GM12878 (cell line): Measurements from ENCODE around the gene POLA1. TPM values are rescaled to one million over a fixed set of nuclear protein-coding genes. Genes with fewer than 3 reads are reported as not detected.

Experiments
- ATAC-seq: fragments of 200-7000 bp; cut with Tn5 transposase; 3 replicates; pipeline ENCODE4 v1.9.1; 2020; ENCODE audit warnings: mild to moderate bottlenecking, moderate library complexity
- BruUV-seq: library from RNA; stranded (reverse); fragments of 400-500 nt; replicated peaks from 2 replicates; lab custom pipeline; 2021; lab: Mats Ljungman, UMichigan
- CTCF ChIA-PET: fragments of 300-600 bp; sonication (Branson Sonifier 250); formaldehyde crosslinking; extraction: SDS; loops from one replicate; lab custom pipeline; 2021; ENCODE audit warnings: inconsistent platforms; lab: Yijun Ruan, JAX
- POLR2A ChIA-PET: fragments of 350-600 bp; formaldehyde crosslinking; extraction: SDS; loops from one replicate; lab custom pipeline; 2021; ENCODE audit warnings: inconsistent platforms; lab: Charles Lee
- RAD21 ChIA-PET: fragments of 300-600 bp; sonication (Branson Sonifier 250); formaldehyde crosslinking; loops from one replicate; lab custom pipeline; 2023; ENCODE audit warnings: antibody characterized with exemption; ENCODE audit not compliant: unreplicated experiment; lab: Charles Lee
- SMC1A ChIA-PET: fragments of 300-600 bp; sonication (Branson Sonifier 250); formaldehyde crosslinking; loops from one replicate; lab custom pipeline; 2023; ENCODE audit not compliant: unreplicated experiment, uncharacterized antibody; lab: Charles Lee
- DNase-seq: peaks from one replicate; pipeline ENCODE4 v3.0.0-alpha.2; 2011; ENCODE audit warnings: low read depth, low spot score
- FAIRE-seq: peaks from 3 replicates; lab custom pipeline; 2011; peaks lifted over from hg19 to GRCh38; lab: Jason Lieb, UNC
- H2AFZ ChIP-seq: 2 replicates; pipeline ENCODE4 v1.6.0; 2011; ENCODE audit warnings: low read depth, low read length, control low read depth; ENCODE audit not compliant: control insufficient read depth
- H3K27ac ChIP-seq: 2 replicates; pipeline ENCODE4 v1.5.1; 2011; ENCODE audit warnings: control low read depth; ENCODE audit not compliant: control insufficient read depth, insufficient read depth
- H3K27me3 ChIP-seq, 2 experiments: replicated peaks in 1 of 2; 2 replicates each; pipeline versions ENCODE4 v1.6.0 to v1.6.1; 2011; ENCODE audit warnings: low read length in 1 of 2; ENCODE audit not compliant: control insufficient read depth in 2 of 2, insufficient read depth in 2 of 2
- H3K36me3 ChIP-seq, 2 experiments: 2 replicates each; pipeline ENCODE4 v1.5.1; 2011; ENCODE audit warnings: low read length in 1 of 2; ENCODE audit not compliant: control insufficient read depth in 2 of 2, insufficient read depth in 2 of 2
- H3K4me1 ChIP-seq: 2 replicates; pipeline ENCODE4 v1.6.1; 2011; ENCODE audit warnings: mild to moderate bottlenecking, low read length, moderate library complexity, mixed read lengths; ENCODE audit not compliant: control insufficient read depth, insufficient read depth
- H3K4me2 ChIP-seq: 2 replicates; pipeline ENCODE4 v1.6.0; 2011; ENCODE audit warnings: control low read depth; ENCODE audit not compliant: control insufficient read depth, insufficient read depth
- H3K4me3 ChIP-seq: fragments of 200-600 bp; sonication (generic); 2 replicates; pipeline ENCODE4 v1.5.1; 2016
- H3K79me2 ChIP-seq: 2 replicates; pipeline ENCODE4 v1.6.0; 2011; ENCODE audit warnings: low read length; ENCODE audit not compliant: control insufficient read depth, insufficient read depth
- H3K9ac ChIP-seq: 2 replicates; pipeline ENCODE4 v1.8.0; 2011; ENCODE audit warnings: low read length, control low read depth, mixed read lengths; ENCODE audit not compliant: control insufficient read depth, insufficient read depth
- H3K9me3 ChIP-seq: replicated peaks from 3 replicates; pipeline ENCODE4 v1.5.1; 2011; ENCODE audit warnings: mild to moderate bottlenecking, low read length; ENCODE audit not compliant: control insufficient read depth, insufficient read depth
- H4K20me1 ChIP-seq: 2 replicates; pipeline ENCODE4 v1.6.0; 2011; ENCODE audit not compliant: control insufficient read depth, insufficient read depth
- BCL11A ChIP-seq: IDR thresholded peaks from 2 replicates; pipeline ENCODE4 v1.6.1; 2011; ENCODE audit warnings: low read depth, low read length
- CREB1 ChIP-seq: IDR thresholded peaks from 2 replicates; pipeline ENCODE4 v1.6.1; 2012; ENCODE audit warnings: low read depth, mild to moderate bottlenecking, inconsistent platforms
- GABPA ChIP-seq: IDR thresholded peaks from 2 replicates; pipeline ENCODE4 v1.6.1; 2014; ENCODE audit warnings: antibody characterized with exemption, low read depth, mild to moderate bottlenecking, inconsistent platforms
- JUNB ChIP-seq: IDR thresholded peaks from 2 replicates; pipeline ENCODE4 v1.6.1; 2016; ENCODE audit warnings: antibody characterized with exemption, mild to moderate bottlenecking
- KLF5 ChIP-seq: fragments of 450-650 bp; IDR thresholded peaks from 2 replicates; pipeline ENCODE4 v1.6.1; 2014; ENCODE audit warnings: mild to moderate bottlenecking; ENCODE audit not compliant: partially characterized antibody
- MEF2A ChIP-seq: IDR thresholded peaks from 2 replicates; pipeline ENCODE4 v1.6.1; 2011; ENCODE audit warnings: low read depth, mild to moderate bottlenecking, low read length, moderate library complexity; ENCODE audit not compliant: insufficient read depth
- NR2C2 ChIP-seq: IDR thresholded peaks from 2 replicates; pipeline ENCODE4 v1.6.1; 2011; ENCODE audit warnings: borderline replicate concordance, low read depth; ENCODE audit not compliant: control insufficient read depth, insufficient read length
- PAX8 ChIP-seq: fragments of 450-650 bp; IDR thresholded peaks from 2 replicates; pipeline ENCODE4 v1.6.1; 2017; ENCODE audit warnings: mild to moderate bottlenecking, moderate library complexity
- RB1 ChIP-seq: fragments of 450-650 bp; formaldehyde crosslinking; IDR thresholded peaks from 2 replicates; pipeline ENCODE4 v1.6.1; 2017; ENCODE audit warnings: mild to moderate bottlenecking, borderline replicate concordance
- RFX5 ChIP-seq: IDR thresholded peaks from 2 replicates; pipeline ENCODE4 v1.6.1; 2011; ENCODE audit warnings: low read depth, low read length, improper control_type of control experiment
- SP1 ChIP-seq: IDR thresholded peaks from one replicate; pipeline ENCODE4 v1.6.1; 2011; ENCODE audit warnings: low read depth, low read length
- WGBS: methylation state at CpG from one replicate; pipeline ENCODE4 v1.1.6; 2016; ENCODE audit warnings: low lambda C conversion rate; ENCODE audit not compliant: insufficient replicate concordance, insufficient coverage; ENCODE audit errors: missing lambda C conversion rate; 5-methylcytosine and 5-hydroxymethylcytosine counted together
- in situ Hi-C: fragments of 300-500 bp; cut with MboI; formaldehyde crosslinking; loops from 9 replicates; pipeline ENCODE4 v1.14.3; 2018; ENCODE audit warnings: mixed read lengths
- intact Hi-C: fragments of 100-400 bp; cut with micrococcal nuclease; formaldehyde crosslinking; loops from one replicate; pipeline ENCODE4 v1.14.2; 2022; ENCODE audit not compliant: unreplicated experiment
- polyA plus RNA-seq, 11 experiments: library from polyadenylated mRNA; depleted of rRNA in 4 of 11; unstranded in 6 of 11; stranded (reverse) in 5 of 11; fragments of >200 nt; fragmentation: Nextera tagmentation in 4 of 11; fragmentation: Illumina TruSeq in 1 of 11; extraction: Ambion mirVana in 4 of 11; extraction: Trizol in 1 of 11; gene quantifications; 1 replicate in 1 of 11; 2 replicates in 10 of 11; pipeline versions ENCODE4 v1.2.1 to v1.2.3, GENCODE V29; 2011 to 2016; ENCODE audit warnings: inconsistent platforms in 2 of 11, missing spikeins in 2 of 11, low read depth in 1 of 11
- total RNA-seq, 4 experiments: library from RNA; depleted of rRNA in 3 of 4; stranded (reverse); fragments of >200 nt in 3 of 4; fragmentation: Illumina TruSeq in 1 of 4; extraction: Trizol in 1 of 4; gene quantifications; 2 replicates each; pipeline versions ENCODE4 v1.2.1 to v1.2.3, GENCODE V29; 2013 to 2021
- TF ChIP-seq, protein P1 (sequence below): IDR thresholded peaks from 2 replicates; pipeline ENCODE4 v1.6.1; 2011; ENCODE audit warnings: borderline replicate concordance, low read depth, mild to moderate bottlenecking, moderate library complexity, mixed read lengths, low read length; ENCODE audit not compliant: insufficient read depth; ENCODE audit errors: extremely low read length
- TF ChIP-seq, protein P2 (sequence below): fragments of 450-650 bp; IDR thresholded peaks from 2 replicates; pipeline ENCODE4 v1.6.1; 2017; ENCODE audit warnings: antibody characterized with exemption, mild to moderate bottlenecking, moderate library complexity
- TF ChIP-seq, protein P3 (sequence below): fragments of 150-350 bp; IDR thresholded peaks from 2 replicates; pipeline ENCODE4 v1.6.1; 2014; ENCODE audit warnings: mild to moderate bottlenecking, low read depth, low read length
- TF ChIP-seq, protein P4 (sequence below): fragments of 450-650 bp; IDR thresholded peaks from 2 replicates; pipeline ENCODE4 v1.6.1; 2017; ENCODE audit warnings: mild to moderate bottlenecking, moderate library complexity

Gene POLA1
- total and polyA plus RNA-seq, 10 of the 15 experiments (the other 5 are each of a cell fraction or from before 2014, with no cell fraction given) = 6.5 to 34.7 (median 24.8) TPM

DNA sequence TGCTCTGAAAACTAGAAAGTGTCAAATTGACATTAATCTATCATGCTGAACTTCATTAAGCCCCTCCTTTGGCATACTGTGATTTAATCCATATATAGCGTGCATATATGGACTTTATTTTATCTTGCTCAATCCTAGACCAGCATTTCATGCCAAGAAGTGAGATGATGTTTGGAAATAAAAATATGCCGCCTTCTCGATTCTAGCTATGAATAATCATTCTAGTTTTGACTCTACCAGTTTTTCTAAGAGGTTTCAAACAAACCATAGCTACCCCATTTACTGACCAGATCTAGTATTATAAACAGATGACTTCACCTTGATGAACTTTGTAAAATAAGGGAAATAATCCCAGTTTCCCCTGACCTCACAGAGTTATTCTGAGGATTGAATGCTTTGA is 227.1 kb downstream of the POLA1 start (continued):
- TF ChIP-seq JUNB (peak; percentile 97), MEF2A (peak; percentile 79), BCL11A (peak; percentile 70; the same call in 1 of the 2 replicates)
- TF ChIP-seq, protein P1, sequence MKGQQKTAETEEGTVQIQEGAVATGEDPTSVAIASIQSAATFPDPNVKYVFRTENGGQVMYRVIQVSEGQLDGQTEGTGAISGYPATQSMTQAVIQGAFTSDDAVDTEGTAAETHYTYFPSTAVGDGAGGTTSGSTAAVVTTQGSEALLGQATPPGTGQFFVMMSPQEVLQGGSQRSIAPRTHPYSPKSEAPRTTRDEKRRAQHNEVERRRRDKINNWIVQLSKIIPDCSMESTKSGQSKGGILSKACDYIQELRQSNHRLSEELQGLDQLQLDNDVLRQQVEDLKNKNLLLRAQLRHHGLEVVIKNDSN = no peak

DNA sequence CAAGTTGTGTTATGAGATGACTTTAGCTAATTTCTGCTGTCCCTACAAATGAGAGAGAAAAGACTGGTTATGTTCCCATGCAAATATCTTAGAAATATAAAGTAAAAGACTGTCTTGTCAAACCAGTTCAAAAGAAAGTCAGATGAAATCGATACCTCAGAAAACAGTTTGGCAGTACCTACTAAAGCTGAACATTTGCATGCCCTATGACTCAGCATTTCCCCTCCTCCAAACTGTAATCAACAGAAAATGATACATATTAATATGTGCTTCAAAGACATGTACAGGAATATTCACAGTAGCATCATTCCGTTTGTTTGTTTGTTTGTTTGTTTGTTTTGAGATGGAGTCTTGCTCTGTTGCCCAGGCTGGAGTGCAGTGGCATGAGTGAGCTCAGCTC is 231.7 kb downstream of the POLA1 start:
- H3K9me3 ChIP-seq = no peaks in the 10 kb centered on the region
- no peaks in the 10 kb centered on the region for H3K27me3 ChIP-seq
- no peak overlapping the region for H2AFZ ChIP-seq
- ChIA-PET CTCF (interaction anchor here (1.2 kb wide), 1 partner anchor 30 kb away, joined by 3 read pairs; no protein-coding TSS in a partner anchor), SMC1A (interaction anchor here (1.1 kb wide), 1 partner anchor 86 kb away, joined by 5 read pairs; no protein-coding TSS in a partner anchor), RAD21 (no interaction called here), POLR2A (no interaction called here)
- WGBS = 28% methylated on average over 2 of the region's 2 CpGs
- DNase-seq (no peak), FAIRE-seq (no peak), ATAC-seq (no peak)
- no peak overlapping the region for H3K4me3 ChIP-seq
- H3K4me1 ChIP-seq = no peaks in the 10 kb centered on the region
- no peak overlapping the region for H3K9ac ChIP-seq
- H3K4me2 ChIP-seq = no peak overlapping the region
- BruUV-seq = no TSS peak
- in situ Hi-C loops = no loop called here
- H3K36me3 ChIP-seq = no peaks in the 10 kb centered on the region
- no peaks in the 10 kb centered on the region for H3K79me2 ChIP-seq
- intact Hi-C loops = no loop called here
- no peaks in the 10 kb centered on the region for H4K20me1 ChIP-seq
- H3K27ac ChIP-seq = no peak overlapping the region
- TF ChIP-seq RFX5 (no peak), PAX8 (no peak), SP1 (no peak), NR2C2 (no peak), GABPA (no peak), KLF5 (no peak), RB1 (no peak), CREB1 (no peak)
- TF ChIP-seq, protein P2, sequence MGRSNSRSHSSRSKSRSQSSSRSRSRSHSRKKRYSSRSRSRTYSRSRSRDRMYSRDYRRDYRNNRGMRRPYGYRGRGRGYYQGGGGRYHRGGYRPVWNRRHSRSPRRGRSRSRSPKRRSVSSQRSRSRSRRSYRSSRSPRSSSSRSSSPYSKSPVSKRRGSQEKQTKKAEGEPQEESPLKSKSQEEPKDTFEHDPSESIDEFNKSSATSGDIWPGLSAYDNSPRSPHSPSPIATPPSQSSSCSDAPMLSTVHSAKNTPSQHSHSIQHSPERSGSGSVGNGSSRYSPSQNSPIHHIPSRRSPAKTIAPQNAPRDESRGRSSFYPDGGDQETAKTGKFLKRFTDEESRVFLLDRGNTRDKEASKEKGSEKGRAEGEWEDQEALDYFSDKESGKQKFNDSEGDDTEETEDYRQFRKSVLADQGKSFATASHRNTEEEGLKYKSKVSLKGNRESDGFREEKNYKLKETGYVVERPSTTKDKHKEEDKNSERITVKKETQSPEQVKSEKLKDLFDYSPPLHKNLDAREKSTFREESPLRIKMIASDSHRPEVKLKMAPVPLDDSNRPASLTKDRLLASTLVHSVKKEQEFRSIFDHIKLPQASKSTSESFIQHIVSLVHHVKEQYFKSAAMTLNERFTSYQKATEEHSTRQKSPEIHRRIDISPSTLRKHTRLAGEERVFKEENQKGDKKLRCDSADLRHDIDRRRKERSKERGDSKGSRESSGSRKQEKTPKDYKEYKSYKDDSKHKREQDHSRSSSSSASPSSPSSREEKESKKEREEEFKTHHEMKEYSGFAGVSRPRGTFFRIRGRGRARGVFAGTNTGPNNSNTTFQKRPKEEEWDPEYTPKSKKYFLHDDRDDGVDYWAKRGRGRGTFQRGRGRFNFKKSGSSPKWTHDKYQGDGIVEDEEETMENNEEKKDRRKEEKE = no peak
- TF ChIP-seq, protein P3, sequence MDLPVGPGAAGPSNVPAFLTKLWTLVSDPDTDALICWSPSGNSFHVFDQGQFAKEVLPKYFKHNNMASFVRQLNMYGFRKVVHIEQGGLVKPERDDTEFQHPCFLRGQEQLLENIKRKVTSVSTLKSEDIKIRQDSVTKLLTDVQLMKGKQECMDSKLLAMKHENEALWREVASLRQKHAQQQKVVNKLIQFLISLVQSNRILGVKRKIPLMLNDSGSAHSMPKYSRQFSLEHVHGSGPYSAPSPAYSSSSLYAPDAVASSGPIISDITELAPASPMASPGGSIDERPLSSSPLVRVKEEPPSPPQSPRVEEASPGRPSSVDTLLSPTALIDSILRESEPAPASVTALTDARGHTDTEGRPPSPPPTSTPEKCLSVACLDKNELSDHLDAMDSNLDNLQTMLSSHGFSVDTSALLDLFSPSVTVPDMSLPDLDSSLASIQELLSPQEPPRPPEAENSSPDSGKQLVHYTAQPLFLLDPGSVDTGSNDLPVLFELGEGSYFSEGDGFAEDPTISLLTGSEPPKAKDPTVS = no peak
- TF ChIP-seq, protein P4, sequence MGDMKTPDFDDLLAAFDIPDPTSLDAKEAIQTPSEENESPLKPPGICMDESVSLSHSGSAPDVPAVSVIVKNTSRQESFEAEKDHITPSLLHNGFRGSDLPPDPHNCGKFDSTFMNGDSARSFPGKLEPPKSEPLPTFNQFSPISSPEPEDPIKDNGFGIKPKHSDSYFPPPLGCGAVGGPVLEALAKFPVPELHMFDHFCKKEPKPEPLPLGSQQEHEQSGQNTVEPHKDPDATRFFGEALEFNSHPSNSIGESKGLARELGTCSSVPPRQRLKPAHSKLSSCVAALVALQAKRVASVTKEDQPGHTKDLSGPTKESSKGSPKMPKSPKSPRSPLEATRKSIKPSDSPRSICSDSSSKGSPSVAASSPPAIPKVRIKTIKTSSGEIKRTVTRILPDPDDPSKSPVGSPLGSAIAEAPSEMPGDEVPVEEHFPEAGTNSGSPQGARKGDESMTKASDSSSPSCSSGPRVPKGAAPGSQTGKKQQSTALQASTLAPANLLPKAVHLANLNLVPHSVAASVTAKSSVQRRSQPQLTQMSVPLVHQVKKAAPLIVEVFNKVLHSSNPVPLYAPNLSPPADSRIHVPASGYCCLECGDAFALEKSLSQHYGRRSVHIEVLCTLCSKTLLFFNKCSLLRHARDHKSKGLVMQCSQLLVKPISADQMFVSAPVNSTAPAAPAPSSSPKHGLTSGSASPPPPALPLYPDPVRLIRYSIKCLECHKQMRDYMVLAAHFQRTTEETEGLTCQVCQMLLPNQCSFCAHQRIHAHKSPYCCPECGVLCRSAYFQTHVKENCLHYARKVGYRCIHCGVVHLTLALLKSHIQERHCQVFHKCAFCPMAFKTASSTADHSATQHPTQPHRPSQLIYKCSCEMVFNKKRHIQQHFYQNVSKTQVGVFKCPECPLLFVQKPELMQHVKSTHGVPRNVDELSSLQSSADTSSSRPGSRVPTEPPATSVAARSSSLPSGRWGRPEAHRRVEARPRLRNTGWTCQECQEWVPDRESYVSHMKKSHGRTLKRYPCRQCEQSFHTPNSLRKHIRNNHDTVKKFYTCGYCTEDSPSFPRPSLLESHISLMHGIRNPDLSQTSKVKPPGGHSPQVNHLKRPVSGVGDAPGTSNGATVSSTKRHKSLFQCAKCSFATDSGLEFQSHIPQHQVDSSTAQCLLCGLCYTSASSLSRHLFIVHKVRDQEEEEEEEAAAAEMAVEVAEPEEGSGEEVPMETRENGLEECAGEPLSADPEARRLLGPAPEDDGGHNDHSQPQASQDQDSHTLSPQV = no peak
